Sigmoid colon (tissue), 7 donors: Measurements from ENCODE around the gene FURIN. TPM values are rescaled to one million over a fixed set of nuclear protein-coding genes. Genes with fewer than 3 reads are reported as not detected.

Experiments used
- DNase-seq: peaks from one replicate; pipeline ENCODE4 v3.0.0-alpha.2; 2019
- H3K27ac ChIP-seq, 4 donors: fragments of 200-600 bp; sonication (generic); one replicate each; pipeline ENCODE4 v1.5.1; 2016 to 2019; ENCODE audit warnings: mild to moderate bottlenecking in 1 of 4
- H3K27me3 ChIP-seq, 3 donors: fragments of 200-600 bp; sonication (generic); one replicate each; pipeline ENCODE4 v1.5.1; 2019; ENCODE audit warnings: mild to moderate bottlenecking in 1 of 3
- H3K36me3 ChIP-seq, 4 donors: fragments of 200-600 bp; sonication (generic); one replicate each; pipeline ENCODE4 v1.5.1; 2016 to 2019
- H3K4me1 ChIP-seq, 4 donors: fragments of 200-600 bp; sonication (generic); one replicate each; pipeline ENCODE4 v1.5.1; 2017 to 2019
- H3K4me3 ChIP-seq, 4 donors: fragments of 200-600 bp; sonication (generic); one replicate each; pipeline ENCODE4 v1.5.1; 2017 to 2019; ENCODE audit warnings: mild to moderate bottlenecking in 2 of 4, moderate library complexity in 1 of 4
- H3K9me3 ChIP-seq, 4 donors: fragments of 200-600 bp in 3 of 4; sonication (generic) in 3 of 4; one replicate each; pipeline versions ENCODE4 v1.5.1 to v1.6.1; 2013 to 2019
- EP300 ChIP-seq, 4 donors: sonication (generic); formaldehyde crosslinking; IDR thresholded peaks; one replicate each; pipeline ENCODE4 v1.6.1; 2017; ENCODE audit warnings: antibody characterized with exemption in 4 of 4
- POLR2A ChIP-seq, 2 donors: fragments of 450-650 bp; IDR thresholded peaks; one replicate each; pipeline ENCODE4 v1.6.1; 2016; ENCODE audit warnings: antibody characterized with exemption in 2 of 2, mild to moderate bottlenecking in 2 of 2, moderate library complexity in 2 of 2
- POLR2AphosphoS5 ChIP-seq, 4 donors: sonication (generic); formaldehyde crosslinking; IDR thresholded peaks; one replicate each; pipeline ENCODE4 v1.6.1; 2017; ENCODE audit warnings: antibody characterized with exemption in 4 of 4
- WGBS, 2 donors: extraction: QIAGEN DNeasy Blood & Tissue Kit; methylation state at CpG; one replicate each; pipeline ENCODE4 v1.1.7; 2013; 5-methylcytosine and 5-hydroxymethylcytosine counted together
- intact Hi-C: fragments of 100-400 bp; cut with DNase I; formaldehyde crosslinking; loops from one replicate; pipeline ENCODE4 v1.15.1; 2023
- polyA plus RNA-seq, 3 donors: library from polyadenylated mRNA; stranded (reverse); fragments of 200-250 nt; gene quantifications; one replicate each; pipeline ENCODE4 v1.2.3, GENCODE V29; 2013
- total RNA-seq, 4 donors: library from RNA; depleted of rRNA; stranded (reverse); fragments of >200 nt; gene quantifications; one replicate each; pipeline ENCODE4 v1.1.0, GENCODE V29; 2016
- TF ChIP-seq, protein P1 (sequence below), 4 experiments: fragments of 450-650 bp in 3 of 4; fragments of 200-600 bp in 1 of 4; IDR thresholded peaks; one replicate each; pipeline ENCODE4 v1.5.1; 2016 to 2019; ENCODE audit warnings: antibody characterized with exemption in 4 of 4, mild to moderate bottlenecking in 3 of 4, moderate library complexity in 2 of 4
- donor health status: healthy with polysubstance abuse.
- donor health status: Bipolar disorder and iron deficiency.
- donor health status: healthy.

The FURIN gene
- total and polyA plus RNA-seq, 7 donors = 21.0 to 69.2 (median 24.6) TPM

DNA sequence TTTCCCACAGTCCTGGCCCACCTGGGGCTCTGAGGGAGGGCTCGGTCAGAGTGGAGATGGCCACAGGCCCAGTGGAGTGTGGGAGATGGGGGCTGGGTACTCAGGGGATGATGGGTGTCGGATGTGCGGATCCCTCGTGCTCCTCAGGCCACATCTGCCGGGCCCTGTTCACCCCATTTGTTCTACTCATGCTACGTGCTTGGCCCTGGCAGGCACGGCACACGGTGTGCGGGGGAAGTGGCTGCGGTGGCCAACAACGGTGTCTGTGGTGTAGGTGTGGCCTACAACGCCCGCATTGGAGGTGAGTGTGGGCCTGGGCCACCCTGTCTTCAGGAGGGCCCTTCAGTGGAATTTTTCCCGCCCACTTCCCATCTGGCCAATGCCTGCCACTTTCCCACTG, 8.9 kb downstream of the FURIN start:
- no peaks in the 10 kb centered on the region for H3K9me3 ChIP-seq
- H3K27ac ChIP-seq = no peak overlapping the region
- intact Hi-C loops = no loop called here
- H3K4me3 ChIP-seq = no peak overlapping the region
- H3K36me3 ChIP-seq = peaks cover 47 to 69% (median 61%) of the 10 kb centered on the region in 4 donors
- no peak for TF ChIP-seq EP300 (IDR thresholded peaks at IDR 0.05)
- H3K4me1 ChIP-seq = peaks cover 0 to 23% (median 18%) of the 10 kb centered on the region in 4 donors
- DNase-seq = no peak
- H3K27me3 ChIP-seq = no peaks in the 10 kb centered on the region
- WGBS, 2 donors = 94% methylated on average over 14 of the region's 14 CpGs

DNA sequence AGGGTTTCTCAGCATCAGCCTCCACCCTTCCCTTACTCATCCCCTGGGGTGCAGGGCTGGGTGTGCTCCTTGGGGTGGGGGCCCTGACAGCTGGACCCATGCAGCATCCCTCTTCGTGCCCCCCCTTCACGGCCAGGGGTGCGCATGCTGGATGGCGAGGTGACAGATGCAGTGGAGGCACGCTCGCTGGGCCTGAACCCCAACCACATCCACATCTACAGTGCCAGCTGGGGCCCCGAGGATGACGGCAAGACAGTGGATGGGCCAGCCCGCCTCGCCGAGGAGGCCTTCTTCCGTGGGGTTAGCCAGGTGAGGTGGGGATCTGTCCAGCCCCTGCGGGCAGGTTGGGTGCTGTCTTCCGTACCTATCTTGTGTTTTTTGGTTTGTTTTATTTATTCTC, 9.6 kb downstream of the FURIN start:
- WGBS, 2 donors = 95 to 97% methylated on average over 14 of the region's 14 CpGs
- DNase-seq = no peak
- Histone ChIP-seq H3K36me3 (peaks cover 47 to 71% (median 61%) of the 10 kb centered on the region in 4 donors), H3K4me1 (peaks cover 0 to 17% (median 13%) of the 10 kb centered on the region in 4 donors), H3K4me3 (no peak overlapping the region), H3K27ac (no peak overlapping the region), H3K9me3 (no peaks in the 10 kb centered on the region), H3K27me3 (no peaks in the 10 kb centered on the region)
- intact Hi-C loops = no loop called here
- TF ChIP-seq POLR2AphosphoS5 (IDR thresholded peaks at IDR 0.05) (no peak), EP300 (IDR thresholded peaks at IDR 0.05) (no peak), POLR2A (IDR thresholded peaks at IDR 0.05) (no peak)
- TF ChIP-seq, protein P1, sequence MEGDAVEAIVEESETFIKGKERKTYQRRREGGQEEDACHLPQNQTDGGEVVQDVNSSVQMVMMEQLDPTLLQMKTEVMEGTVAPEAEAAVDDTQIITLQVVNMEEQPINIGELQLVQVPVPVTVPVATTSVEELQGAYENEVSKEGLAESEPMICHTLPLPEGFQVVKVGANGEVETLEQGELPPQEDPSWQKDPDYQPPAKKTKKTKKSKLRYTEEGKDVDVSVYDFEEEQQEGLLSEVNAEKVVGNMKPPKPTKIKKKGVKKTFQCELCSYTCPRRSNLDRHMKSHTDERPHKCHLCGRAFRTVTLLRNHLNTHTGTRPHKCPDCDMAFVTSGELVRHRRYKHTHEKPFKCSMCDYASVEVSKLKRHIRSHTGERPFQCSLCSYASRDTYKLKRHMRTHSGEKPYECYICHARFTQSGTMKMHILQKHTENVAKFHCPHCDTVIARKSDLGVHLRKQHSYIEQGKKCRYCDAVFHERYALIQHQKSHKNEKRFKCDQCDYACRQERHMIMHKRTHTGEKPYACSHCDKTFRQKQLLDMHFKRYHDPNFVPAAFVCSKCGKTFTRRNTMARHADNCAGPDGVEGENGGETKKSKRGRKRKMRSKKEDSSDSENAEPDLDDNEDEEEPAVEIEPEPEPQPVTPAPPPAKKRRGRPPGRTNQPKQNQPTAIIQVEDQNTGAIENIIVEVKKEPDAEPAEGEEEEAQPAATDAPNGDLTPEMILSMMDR (IDR thresholded peaks at IDR 0.05) = no peak

DNA sequence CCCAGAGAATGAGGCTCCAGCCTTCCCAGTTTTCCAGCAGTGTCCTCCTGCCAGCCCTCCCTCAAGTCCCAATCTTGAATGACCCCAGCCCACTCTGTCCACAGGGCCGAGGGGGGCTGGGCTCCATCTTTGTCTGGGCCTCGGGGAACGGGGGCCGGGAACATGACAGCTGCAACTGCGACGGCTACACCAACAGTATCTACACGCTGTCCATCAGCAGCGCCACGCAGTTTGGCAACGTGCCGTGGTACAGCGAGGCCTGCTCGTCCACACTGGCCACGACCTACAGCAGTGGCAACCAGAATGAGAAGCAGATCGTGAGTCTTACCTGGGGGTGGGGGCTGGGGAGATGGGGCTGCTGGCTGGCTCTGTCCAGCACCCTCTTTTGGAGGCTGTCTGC, 10.3 kb downstream of the FURIN start:
- H3K27ac ChIP-seq = no peak overlapping the region
- H3K9me3 ChIP-seq = no peaks in the 10 kb centered on the region
- H3K36me3 ChIP-seq = peaks cover 47 to 71% (median 61%) of the 10 kb centered on the region in 4 donors
- intact Hi-C loops = no loop called here
- peaks cover 0 to 17% (median 12%) of the 10 kb centered on the region in 4 donors for H3K4me1 ChIP-seq
- H3K4me3 ChIP-seq = no peak overlapping the region
- H3K27me3 ChIP-seq = no peaks in the 10 kb centered on the region
- WGBS, 2 donors = 95% methylated on average over 15 of the region's 15 CpGs
- TF ChIP-seq, protein P1 (IDR thresholded peaks at IDR 0.05) = no peak
- TF ChIP-seq POLR2AphosphoS5 (IDR thresholded peaks at IDR 0.05) (no peak), EP300 (IDR thresholded peaks at IDR 0.05) (no peak), POLR2A (IDR thresholded peaks at IDR 0.05) (no peak)
- no peak for DNase-seq

DNA sequence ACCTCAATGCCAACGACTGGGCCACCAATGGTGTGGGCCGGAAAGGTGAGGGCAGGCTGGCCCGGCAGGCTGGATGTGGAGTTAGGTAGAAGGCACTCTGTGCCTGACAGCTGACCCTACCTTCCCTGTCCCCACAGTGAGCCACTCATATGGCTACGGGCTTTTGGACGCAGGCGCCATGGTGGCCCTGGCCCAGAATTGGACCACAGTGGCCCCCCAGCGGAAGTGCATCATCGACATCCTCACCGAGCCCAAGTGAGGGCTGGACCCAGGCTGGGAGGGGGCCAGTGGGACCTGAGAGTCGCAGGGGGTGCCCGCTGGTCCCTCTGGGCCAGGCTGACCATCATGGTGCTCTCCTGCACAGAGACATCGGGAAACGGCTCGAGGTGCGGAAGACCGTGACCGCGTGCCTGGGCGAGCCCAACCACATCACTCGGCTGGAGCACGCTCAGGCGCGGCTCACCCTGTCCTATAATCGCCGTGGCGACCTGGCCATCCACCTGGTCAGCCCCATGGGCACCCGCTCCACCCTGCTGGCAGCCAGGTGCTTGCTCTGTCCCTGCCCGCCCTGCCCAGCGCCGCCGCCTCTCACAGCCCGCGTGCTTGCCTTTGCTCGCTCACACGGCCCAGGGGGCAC, 11.5 kb downstream of the FURIN start:
- 88 to 94% methylated on average over 35 of the region's 35 CpGs for WGBS, 2 donors
- no peak for DNase-seq
- Histone ChIP-seq H3K9me3 (no peaks in the 10 kb centered on the region), H3K4me1 (peaks cover 0 to 22% (median 18%) of the 10 kb centered on the region in 4 donors), H3K4me3 (no peak overlapping the region), H3K36me3 (peaks cover 47 to 71% (median 61%) of the 10 kb centered on the region in 4 donors), H3K27me3 (no peaks in the 10 kb centered on the region), H3K27ac (no peak overlapping the region)
- no peak for TF ChIP-seq POLR2AphosphoS5 (IDR thresholded peaks at IDR 0.05)
- TF ChIP-seq POLR2A (IDR thresholded peaks at IDR 0.05) = no peak
- TF ChIP-seq, protein P1 (IDR thresholded peaks at IDR 0.05) = no peak
- no peak for TF ChIP-seq EP300 (IDR thresholded peaks at IDR 0.05)
- intact Hi-C loops = loop anchor here (10.0 kb wide), 2 partner anchors 345 to 565 kb away; no protein-coding TSS in a partner anchor

DNA sequence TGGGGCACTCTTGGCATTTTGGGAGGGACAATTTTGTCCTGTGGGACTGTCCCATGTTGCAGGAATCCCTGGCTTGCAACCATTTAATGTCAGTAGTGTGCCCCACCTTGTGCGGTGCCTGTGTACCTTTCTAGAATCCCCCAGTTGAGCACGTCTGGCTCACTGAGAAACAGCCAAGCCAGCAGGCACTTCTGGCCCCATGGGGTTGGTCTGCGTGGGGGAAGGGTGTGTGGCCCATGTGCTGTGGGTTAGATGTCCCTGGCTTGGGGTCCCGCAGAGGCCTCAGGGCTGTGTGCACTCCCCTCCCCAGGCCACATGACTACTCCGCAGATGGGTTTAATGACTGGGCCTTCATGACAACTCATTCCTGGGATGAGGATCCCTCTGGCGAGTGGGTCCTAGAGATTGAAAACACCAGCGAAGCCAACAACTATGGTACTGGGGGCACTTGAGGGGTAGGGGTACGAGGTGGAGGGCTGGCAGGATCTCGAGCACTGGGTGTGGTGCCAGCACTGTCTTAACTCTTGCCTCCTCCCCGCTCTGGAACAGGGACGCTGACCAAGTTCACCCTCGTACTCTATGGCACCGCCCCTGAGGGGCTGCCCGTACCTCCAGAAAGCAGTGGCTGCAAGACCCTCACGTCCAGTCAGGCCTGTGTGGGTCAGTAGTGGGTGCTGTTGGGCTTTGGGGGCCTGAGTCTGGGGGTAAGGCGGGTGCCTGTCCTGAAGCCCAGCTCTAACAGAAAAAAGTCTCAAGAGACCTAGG, 12.2 kb downstream of the FURIN start:
- TF ChIP-seq EP300 (IDR thresholded peaks at IDR 0.05) = no peak
- TF ChIP-seq POLR2A (IDR thresholded peaks at IDR 0.05) = no peak
- TF ChIP-seq, protein P1 (IDR thresholded peaks at IDR 0.05) = no peak
- TF ChIP-seq POLR2AphosphoS5 (IDR thresholded peaks at IDR 0.05) = no peak
- Histone ChIP-seq H3K27me3 (no peaks in the 10 kb centered on the region), H3K4me1 (peaks cover 0 to 29% (median 25%) of the 10 kb centered on the region in 4 donors), H3K9me3 (no peaks in the 10 kb centered on the region), H3K36me3 (peaks cover 47 to 70% (median 61%) of the 10 kb centered on the region in 4 donors), H3K4me3 (no peak overlapping the region), H3K27ac (no peak overlapping the region)
- DNase-seq = no peak
- 88 to 91% methylated on average over 16 of the region's 16 CpGs for WGBS, 2 donors
- intact Hi-C loops = loop anchor here (10.0 kb wide), 2 partner anchors 346 to 566 kb away; no protein-coding TSS in a partner anchor
